Mesothelial cell of epicardium (in vitro differentiated cells): ENCODE data around the gene PCK1. TPM values are rescaled to one million over a fixed set of nuclear protein-coding genes. Genes with fewer than 3 reads are reported as not detected.
A peak's percentile ranks its signal among the peaks of the same experiment; 100 is the strongest.

Experiments used
- DNase-seq, 2 experiments: peaks; one replicate each; pipeline ENCODE4 v3.0.0; 2021; ENCODE audit warnings: low spot score in 2 of 2; ENCODE audit not compliant: unreplicated experiment in 2 of 2
- H3K27ac Mint-ChIP-seq: 2 replicates; pipeline ENCODE4 v1.8.0; 2021; ENCODE audit warnings: mixed read lengths
- H3K27me3 Mint-ChIP-seq: 2 replicates; pipeline ENCODE4 v1.8.0; 2021; ENCODE audit warnings: low read depth, mixed read lengths
- H3K36me3 Mint-ChIP-seq: 2 replicates; pipeline ENCODE4 v1.8.0; 2021; ENCODE audit warnings: mixed read lengths
- H3K4me1 Mint-ChIP-seq: 2 replicates; pipeline ENCODE4 v1.8.0; 2021; ENCODE audit warnings: mixed read lengths
- H3K4me3 Mint-ChIP-seq: 2 replicates; pipeline ENCODE4 v1.8.0; 2021; ENCODE audit warnings: mild to moderate bottlenecking, moderate library complexity, mixed read lengths
- H3K9me3 Mint-ChIP-seq: 2 replicates; pipeline ENCODE4 v1.8.0; 2021; ENCODE audit warnings: mixed read lengths
- CTCF ChIP-seq: fragments of 200-600 bp; sonication (generic); IDR thresholded peaks from one replicate; pipeline ENCODE4 v1.5.0; 2021; ENCODE audit warnings: antibody characterized with exemption; ENCODE audit not compliant: unreplicated experiment
- total RNA-seq: library from RNA; stranded (reverse); gene quantifications from 3 replicates; pipeline ENCODE4 v1.2.1, GENCODE V29; 2021

PCK1 gene
- total RNA-seq, 1 donor from 2014 or later: not detected

- TF ChIP-seq CTCF: no peak
- DNase-seq: no peak
- Mint-ChIP-seq H3K9me3 (no peaks in the 10 kb centered on the region), H3K4me3 (no peak overlapping the region), H3K27ac (peak overlapping the region; percentile 2), H3K36me3 (no peaks in the 10 kb centered on the region), H3K27me3 (peaks cover 51% of the 10 kb centered on the region), H3K4me1 (peaks cover 28% of the 10 kb centered on the region)
These were observed 38.4 kb upstream of the PCK1 start for GRCh38 chr20:57522380-57523140.

- Mint-ChIP-seq H3K9me3 (no peaks in the 10 kb centered on the region), H3K27me3 (peaks cover 55% of the 10 kb centered on the region), H3K36me3 (no peaks in the 10 kb centered on the region), H3K27ac (peak overlapping the region; percentile 65), H3K4me1 (peaks cover 28% of the 10 kb centered on the region), H3K4me3 (no peak overlapping the region)
- DNase-seq: no peak
- TF ChIP-seq CTCF: no peak
These were observed 37.1 kb upstream of the PCK1 start for GRCh38 chr20:57523782-57524181.

- peak within 1 kb of the TSS; percentile 65 for H3K27ac Mint-ChIP-seq
- no peak for TF ChIP-seq CTCF
- H3K27me3 Mint-ChIP-seq: peaks cover 55% of the 10 kb centered on the region
- no peak within 1 kb of the TSS for H3K4me3 Mint-ChIP-seq
- no peaks in the 10 kb centered on the region for H3K9me3 Mint-ChIP-seq
- H3K4me1 Mint-ChIP-seq: peaks cover 25% of the 10 kb centered on the region
- DNase-seq: no peak
- H3K36me3 Mint-ChIP-seq: no peaks in the 10 kb centered on the region
These were observed 36.3 kb upstream of the PCK1 start, which contains the start of gene CTCFL for GRCh38 chr20:57524511-57525176. TSS of gene CTCFL (minus strand) at chr20:57525140. CDS start at chr20:57524205, 935 bp downstream.

GRCh38 chr20:57525328-57526086, 35.4 kb upstream of the PCK1 start:
- Mint-ChIP-seq H3K27me3 (peaks cover 57% of the 10 kb centered on the region), H3K27ac (no peak overlapping the region), H3K9me3 (no peaks in the 10 kb centered on the region), H3K36me3 (no peaks in the 10 kb centered on the region), H3K4me3 (no peak overlapping the region), H3K4me1 (peaks cover 25% of the 10 kb centered on the region)
- no peak for DNase-seq
- TF ChIP-seq CTCF: no peak

- Mint-ChIP-seq H3K27me3 (peaks cover 54% of the 10 kb centered on the region), H3K36me3 (no peaks in the 10 kb centered on the region), H3K9me3 (no peaks in the 10 kb centered on the region), H3K4me1 (peaks cover 25% of the 10 kb centered on the region), H3K4me3 (no peak overlapping the region), H3K27ac (no peak overlapping the region)
- DNase-seq: no peak
- no peak for TF ChIP-seq CTCF
These were observed 34.6 kb upstream of the PCK1 start for GRCh38 chr20:57526087-57526884.
